KMS-11 (cell line): ENCODE results near the gene ZNF620.

ENCODE experiments used
- H2AFZ ChIP-seq: fragments of 200-600 bp; sonication (generic); 2 replicates; pipeline ENCODE4 v1.6.1; 2016; ENCODE audit warnings: antibody characterized with exemption, mixed run types, low read depth
- H3K27ac ChIP-seq: fragments of 200-600 bp; sonication (generic); 2 replicates; pipeline ENCODE4 v1.6.1; 2016; ENCODE audit warnings: mild to moderate bottlenecking, mixed run types
- H3K27me3 ChIP-seq: fragments of 200-600 bp; sonication (generic); 2 replicates; pipeline ENCODE4 v1.6.1; 2017; ENCODE audit warnings: mild to moderate bottlenecking, low read depth, mixed run types, moderate library complexity; ENCODE audit not compliant: insufficient read depth
- H3K36me3 ChIP-seq: fragments of 200-600 bp; sonication (generic); 2 replicates; pipeline ENCODE4 v1.6.1; 2017; ENCODE audit warnings: mild to moderate bottlenecking, mixed run types; ENCODE audit not compliant: insufficient read depth
- H3K4me1 ChIP-seq: fragments of 200-600 bp; sonication (generic); 2 replicates; pipeline ENCODE4 v1.6.1; 2016; ENCODE audit warnings: mild to moderate bottlenecking, low read depth, mixed run types; ENCODE audit not compliant: poor library complexity, severe bottlenecking
- H3K4me2 ChIP-seq: fragments of 200-600 bp; sonication (generic); 2 replicates; pipeline ENCODE4 v1.7.0; 2016; ENCODE audit warnings: mild to moderate bottlenecking, mixed run types
- H3K4me3 ChIP-seq: fragments of 200-600 bp; sonication (generic); IDR thresholded peaks from 2 replicates; pipeline ENCODE4 v1.6.1; 2017; ENCODE audit warnings: low read depth, low read length, mixed read lengths; ENCODE audit not compliant: insufficient read depth
- H3K79me2 ChIP-seq: fragments of 200-600 bp; sonication (generic); 2 replicates; pipeline ENCODE4 v1.6.1; 2016; ENCODE audit warnings: low read depth, mixed run types; ENCODE audit not compliant: insufficient read depth
- H3K9ac ChIP-seq: fragments of 200-600 bp; sonication (generic); 2 replicates; pipeline ENCODE4 v1.6.1; 2016; ENCODE audit warnings: mild to moderate bottlenecking, mixed run types
- H4K20me1 ChIP-seq: fragments of 200-600 bp; sonication (generic); 2 replicates; pipeline ENCODE4 v1.6.1; 2016; ENCODE audit warnings: mild to moderate bottlenecking, mixed run types; ENCODE audit not compliant: insufficient read depth
- CTCF ChIP-seq: fragments of 200-600 bp; sonication (generic); conservative IDR thresholded peaks from 2 replicates; pipeline ENCODE4 v1.6.1; 2017; ENCODE audit warnings: low read depth, mild to moderate bottlenecking, antibody characterized with exemption, low read length, moderate library complexity, mixed read lengths

ZNF620 gene

GRCh38 chr3:40497288-40497687 is 8.6 kb upstream of the ZNF620 start:
- Histone ChIP-seq H3K4me1 (no peaks in the 10 kb centered on the region), H3K27ac (no peak overlapping the region), H3K4me3 (no peak overlapping the region)

DNA sequence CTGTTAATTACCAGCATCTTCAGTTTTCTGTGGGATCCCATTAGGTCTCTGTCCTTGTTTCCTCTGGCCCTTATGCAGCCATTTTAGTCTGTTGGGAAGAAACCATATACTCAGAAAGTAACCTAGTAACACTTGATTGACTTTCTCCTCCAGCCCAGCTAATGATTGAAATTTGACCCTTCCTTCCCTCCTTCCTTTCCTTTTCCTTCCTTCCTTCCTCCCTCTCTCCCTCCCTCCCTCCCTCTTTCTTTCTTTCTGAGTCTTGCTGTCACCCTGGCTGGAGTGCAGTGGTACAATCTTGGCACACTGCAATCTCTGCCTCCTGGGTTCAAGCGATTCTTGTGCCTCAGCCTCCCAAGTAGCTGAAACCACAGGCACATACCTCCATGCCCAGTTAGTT is 5.9 kb upstream of the ZNF620 start:
- no peak overlapping the region for H3K4me3 ChIP-seq
- H3K4me1 ChIP-seq = no peaks in the 10 kb centered on the region
- no peak overlapping the region for H2AFZ ChIP-seq
- no peaks in the 10 kb centered on the region for H3K27me3 ChIP-seq
- H3K9ac ChIP-seq = no peak overlapping the region
- H3K4me2 ChIP-seq = no peak overlapping the region
- no peak overlapping the region for H3K27ac ChIP-seq
- H3K36me3 ChIP-seq = no peaks in the 10 kb centered on the region
- H4K20me1 ChIP-seq = no peaks in the 10 kb centered on the region
- no peaks in the 10 kb centered on the region for H3K79me2 ChIP-seq
- no peak for TF ChIP-seq CTCF

More at GRCh38 chr3:40497288-40497687, 8.6 kb upstream of the ZNF620 start:
- no peaks in the 10 kb centered on the region for H4K20me1 ChIP-seq
- no peak overlapping the region for H2AFZ ChIP-seq
- H3K9ac ChIP-seq = no peak overlapping the region
- H3K4me2 ChIP-seq = no peak overlapping the region
- H3K36me3 ChIP-seq = no peaks in the 10 kb centered on the region
- no peaks in the 10 kb centered on the region for H3K79me2 ChIP-seq
- TF ChIP-seq CTCF = no peak
- no peaks in the 10 kb centered on the region for H3K27me3 ChIP-seq

- Histone ChIP-seq H2AFZ (no peak overlapping the region), H3K4me2 (no peak overlapping the region), H3K9ac (no peak overlapping the region), H3K36me3 (no peaks in the 10 kb centered on the region), H3K27ac (no peak overlapping the region), H3K4me1 (no peaks in the 10 kb centered on the region), H4K20me1 (no peaks in the 10 kb centered on the region), H3K27me3 (no peaks in the 10 kb centered on the region), H3K4me3 (no peak overlapping the region), H3K79me2 (no peaks in the 10 kb centered on the region)
- TF ChIP-seq CTCF = no peak
Observed at GRCh38 chr3:40502034-40502433, 3.8 kb upstream of the ZNF620 start.

- no peaks in the 10 kb centered on the region for H3K79me2 ChIP-seq
- no peak for TF ChIP-seq CTCF
- no peak overlapping the region for H2AFZ ChIP-seq
- H3K4me2 ChIP-seq = no peak overlapping the region
- no peak overlapping the region for H3K27ac ChIP-seq
- no peaks in the 10 kb centered on the region for H3K4me1 ChIP-seq
- H4K20me1 ChIP-seq = no peaks in the 10 kb centered on the region
- H3K36me3 ChIP-seq = no peaks in the 10 kb centered on the region
- H3K27me3 ChIP-seq = no peaks in the 10 kb centered on the region
- no peak overlapping the region for H3K4me3 ChIP-seq
- H3K9ac ChIP-seq = no peak overlapping the region
Observed at GRCh38 chr3:40504636-40505430, 1.0 kb upstream of the ZNF620 start.
